ENCODE data around the gene CAMK4. TPM values are rescaled to one million over a fixed set of nuclear protein-coding genes. Genes with fewer than 3 reads are reported as not detected.

The CAMK4 gene
- total and polyA plus RNA-seq, 2 donors (not counting 3 experiments of a cell fraction or from before 2014, with no cell fraction given), result 2.2 to 5.4 TPM

- no peak for FAIRE-seq
- no peaks in the 10 kb centered on the region for H3K9me1 ChIP-seq (replicated peaks; ENCODE audit: control insufficient read depth, extremely low read depth, insufficient read depth, low read length)
- H3K4me2 ChIP-seq (ENCODE audit: insufficient read depth, low read length), result no peak overlapping the region
- BruUV-seq (replicated peaks), result no TSS peak
- CTCF ChIA-PET, result no interaction called here
- intact Hi-C loops (cut with micrococcal nuclease), result no loop called here
- dilution Hi-C loops (cut with MboI; ENCODE audit: extremely low pct_ligation_motif_present, low sequenced_read_pairs), result no loop called here
- H3K9me3 ChIP-seq (replicated peaks; ENCODE audit: control insufficient read depth, insufficient read depth, low read length), result no peaks in the 10 kb centered on the region
- no peak overlapping the region for H3K9ac ChIP-seq (replicated peaks; ENCODE audit: extremely low read depth, insufficient read depth, low read length)
- H3K27me3 ChIP-seq (ENCODE audit: control insufficient read depth in 2 of 2, insufficient read depth in 2 of 2, low read length in 2 of 2), result no peaks in the 10 kb centered on the region
- TF ChIP-seq CTCF (IDR thresholded peaks at IDR 0.05; ENCODE audit: extremely low read depth in 1 of 2, insufficient read depth in 1 of 2, low read depth in 1 of 2, low read length in 2 of 2), result no peak
- TF ChIP-seq POLR2AphosphoS5 (IDR thresholded peaks at IDR 0.05; ENCODE audit: insufficient read depth, low read depth, low read length), result no peak
- TF ChIP-seq MAX (IDR thresholded peaks at IDR 0.05; ENCODE audit: insufficient read depth, insufficient read length), result no peak
- no peak for TF ChIP-seq GATA2 (IDR thresholded peaks at IDR 0.05; ENCODE audit: insufficient read depth, insufficient read length, low read depth, low read length)
- TF ChIP-seq MYC (IDR thresholded peaks at IDR 0.05; ENCODE audit: low read depth, low read length), result no peak
- no peak overlapping the region for H3K27ac ChIP-seq (ENCODE audit: insufficient read depth, low read depth, low read length)
- no peaks in the 10 kb centered on the region for H3K36me3 ChIP-seq (ENCODE audit: control insufficient read depth in 2 of 2, extremely low read depth in 1 of 2, insufficient read depth in 2 of 2, low read length in 2 of 2)
- no peaks in the 10 kb centered on the region for H3K4me1 ChIP-seq (ENCODE audit: control insufficient read depth, extremely low read depth, insufficient read depth, low read length)
- DNase-seq (ENCODE audit: low read depth, low spot score), result no peak
- H3K79me2 ChIP-seq (ENCODE audit: control insufficient read depth, insufficient read depth, low read length), result no peaks in the 10 kb centered on the region
- no peak overlapping the region for H2AFZ ChIP-seq (ENCODE audit: low read depth, low read length)
- no peaks in the 10 kb centered on the region for H4K20me1 ChIP-seq (replicated peaks; ENCODE audit: control insufficient read depth, extremely low read depth, insufficient read depth, low read length)
- no peak overlapping the region for H3K4me3 ChIP-seq (replicated peaks in 1 of 3; ENCODE audit: insufficient read depth in 1 of 3, low read depth in 1 of 3, low read length in 3 of 3)
- POLR2A ChIA-PET, result no interaction called here
Measured at GRCh38 chr5:111295649-111296048, 71.5 kb downstream of the CAMK4 start.

- DNase-seq (ENCODE audit: low read depth, low spot score), result no peak
- no peaks in the 10 kb centered on the region for H3K9me3 ChIP-seq (replicated peaks; ENCODE audit: control insufficient read depth, insufficient read depth, low read length)
- no peak overlapping the region for H3K4me3 ChIP-seq (replicated peaks in 1 of 3; ENCODE audit: insufficient read depth in 1 of 3, low read depth in 1 of 3, low read length in 3 of 3)
- H3K9me1 ChIP-seq (replicated peaks; ENCODE audit: control insufficient read depth, extremely low read depth, insufficient read depth, low read length), result no peaks in the 10 kb centered on the region
- H3K27me3 ChIP-seq (ENCODE audit: control insufficient read depth in 2 of 2, insufficient read depth in 2 of 2, low read length in 2 of 2), result no peaks in the 10 kb centered on the region
- intact Hi-C loops (cut with micrococcal nuclease), result no loop called here
- H3K27ac ChIP-seq (ENCODE audit: insufficient read depth, low read depth, low read length), result no peak overlapping the region
- BruUV-seq (replicated peaks), result no TSS peak
- H4K20me1 ChIP-seq (replicated peaks; ENCODE audit: control insufficient read depth, extremely low read depth, insufficient read depth, low read length), result no peaks in the 10 kb centered on the region
- H3K9ac ChIP-seq (replicated peaks; ENCODE audit: extremely low read depth, insufficient read depth, low read length), result no peak overlapping the region
- H3K4me1 ChIP-seq (ENCODE audit: control insufficient read depth, extremely low read depth, insufficient read depth, low read length), result no peaks in the 10 kb centered on the region
- no peak overlapping the region for H2AFZ ChIP-seq (ENCODE audit: low read depth, low read length)
- no peaks in the 10 kb centered on the region for H3K79me2 ChIP-seq (ENCODE audit: control insufficient read depth, insufficient read depth, low read length)
- H3K4me2 ChIP-seq (ENCODE audit: insufficient read depth, low read length), result no peak overlapping the region
- FAIRE-seq, result no peak
- dilution Hi-C loops (cut with MboI; ENCODE audit: extremely low pct_ligation_motif_present, low sequenced_read_pairs), result no loop called here
- no peak for TF ChIP-seq GATA2 (IDR thresholded peaks at IDR 0.05; ENCODE audit: insufficient read depth, insufficient read length, low read depth, low read length)
- CTCF ChIA-PET, result no interaction called here
- POLR2A ChIA-PET, result no interaction called here
- H3K36me3 ChIP-seq (ENCODE audit: control insufficient read depth in 2 of 2, extremely low read depth in 1 of 2, insufficient read depth in 2 of 2, low read length in 2 of 2), result no peaks in the 10 kb centered on the region
Measured at GRCh38 chr5:111296570-111296969, 72.4 kb downstream of the CAMK4 start.
